ACC112 (cell line): ENCODE measurements around the gene TET3.

Experiments
- H2AFZ ChIP-seq: fragments of 200-600 bp; sonication (generic); one replicate; pipeline ENCODE4 v1.6.0; 2017; ENCODE audit warnings: antibody characterized with exemption, low read length; ENCODE audit not compliant: unreplicated experiment
- H3K27ac ChIP-seq: fragments of 200-600 bp; sonication (generic); 2 replicates; pipeline ENCODE4 v1.5.1; 2014; ENCODE audit warnings: low read depth, mild to moderate bottlenecking, antibody characterized with exemption, low read length, moderate library complexity
- H3K27me3 ChIP-seq: fragments of 200-600 bp; sonication (generic); 2 replicates; pipeline ENCODE4 v1.6.1; 2014; ENCODE audit warnings: mild to moderate bottlenecking, antibody characterized with exemption, low read length, moderate library complexity, mixed read lengths; ENCODE audit not compliant: insufficient read depth
- H3K36me3 ChIP-seq: fragments of 200-600 bp; sonication (generic); 2 replicates; pipeline ENCODE4 v1.6.1; 2016; ENCODE audit warnings: mild to moderate bottlenecking, antibody characterized with exemption, low read length, moderate library complexity, mixed read lengths; ENCODE audit not compliant: insufficient read depth
- H3K4me1 ChIP-seq: fragments of 200-600 bp; sonication (generic); one replicate; pipeline ENCODE4 v1.6.1; 2016; ENCODE audit warnings: low read length, mixed read lengths; ENCODE audit not compliant: insufficient read depth, unreplicated experiment, control insufficient read depth
- H3K4me3 ChIP-seq: fragments of 200-600 bp; sonication (generic); 2 replicates; pipeline ENCODE4 v1.5.1; 2014; ENCODE audit warnings: mild to moderate bottlenecking, low read depth, low read length
- H3K79me2 ChIP-seq: fragments of 200-600 bp; sonication (generic); one replicate; pipeline ENCODE4 v1.6.0; 2016; ENCODE audit warnings: low read length; ENCODE audit not compliant: control insufficient read depth, unreplicated experiment, insufficient read depth

Gene TET3

GRCh38 chr2:73979021-73979420 is 5.7 kb upstream of the TET3 start:
- H3K27ac ChIP-seq = peak overlapping the region; percentile 18; the same call in 1 of the 2 replicates
- peaks cover 18% of the 10 kb centered on the region for H3K4me1 ChIP-seq
- no peaks in the 10 kb centered on the region for H3K79me2 ChIP-seq
- H2AFZ ChIP-seq = no peak overlapping the region
- no peaks in the 10 kb centered on the region for H3K36me3 ChIP-seq
- H3K4me3 ChIP-seq = no peak overlapping the region
- no peaks in the 10 kb centered on the region for H3K27me3 ChIP-seq

GRCh38 chr2:73979686-73980085 is 5.0 kb upstream of the TET3 start:
- H3K4me3 ChIP-seq = no peak overlapping the region
- no peaks in the 10 kb centered on the region for H3K27me3 ChIP-seq
- H2AFZ ChIP-seq = no peak overlapping the region
- no peaks in the 10 kb centered on the region for H3K36me3 ChIP-seq
- H3K4me1 ChIP-seq = peaks cover 18% of the 10 kb centered on the region
- peak overlapping the region; percentile 18; the same call in 1 of the 2 replicates for H3K27ac ChIP-seq
- no peaks in the 10 kb centered on the region for H3K79me2 ChIP-seq

DNA sequence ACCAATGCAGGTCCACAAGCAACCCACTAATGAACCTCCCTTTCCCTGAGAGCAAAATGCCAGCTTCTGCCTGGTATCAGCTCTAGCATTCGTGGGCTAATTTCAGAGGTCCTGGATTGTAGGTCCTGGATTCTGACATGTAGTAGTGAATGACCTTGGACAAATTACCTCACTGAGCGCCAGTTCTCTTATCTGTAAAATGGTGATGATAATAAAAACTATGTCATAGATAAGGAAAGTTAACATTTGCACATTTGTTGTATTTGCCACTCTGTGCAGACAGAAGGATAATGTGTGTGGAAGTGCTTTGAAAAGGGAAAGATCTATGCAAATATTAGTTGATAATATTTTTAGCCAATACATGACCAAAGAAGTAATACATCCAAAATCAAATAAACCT is 4.1 kb upstream of the TET3 start:
- H2AFZ ChIP-seq = no peak overlapping the region

GRCh38 chr2:73981081-73982001 is 3.4 kb upstream of the TET3 start:
- Histone ChIP-seq H3K4me3 (peak overlapping the region; percentile 69), H3K36me3 (no peaks in the 10 kb centered on the region), H3K27ac (no peak overlapping the region), H3K79me2 (peaks cover 6% of the 10 kb centered on the region), H2AFZ (peak overlapping the region; percentile 20), H3K27me3 (no peaks in the 10 kb centered on the region), H3K4me1 (peaks cover 25% of the 10 kb centered on the region)

More for the DNA sequence above, 4.1 kb upstream of the TET3 start:
- Histone ChIP-seq H3K36me3 (no peaks in the 10 kb centered on the region), H3K79me2 (no peaks in the 10 kb centered on the region), H3K4me3 (peak overlapping the region; percentile 69), H3K4me1 (peaks cover 18% of the 10 kb centered on the region), H3K27ac (no peak overlapping the region), H3K27me3 (no peaks in the 10 kb centered on the region)

- no peak overlapping the region for H3K27ac ChIP-seq
- H3K36me3 ChIP-seq = 0 out of 2 replicates have a peak, but pooled peaks cover 2% of the 10 kb centered on the region
- peak overlapping the region; percentile 69; the same call in 1 of the 2 replicates for H3K4me3 ChIP-seq
- H3K4me1 ChIP-seq = peaks cover 33% of the 10 kb centered on the region
- peaks cover 14% of the 10 kb centered on the region for H3K79me2 ChIP-seq
- no peak overlapping the region for H2AFZ ChIP-seq
- H3K27me3 ChIP-seq = no peaks in the 10 kb centered on the region
Measured at GRCh38 chr2:73982140-73982617, 2.5 kb upstream of the TET3 start.

DNA sequence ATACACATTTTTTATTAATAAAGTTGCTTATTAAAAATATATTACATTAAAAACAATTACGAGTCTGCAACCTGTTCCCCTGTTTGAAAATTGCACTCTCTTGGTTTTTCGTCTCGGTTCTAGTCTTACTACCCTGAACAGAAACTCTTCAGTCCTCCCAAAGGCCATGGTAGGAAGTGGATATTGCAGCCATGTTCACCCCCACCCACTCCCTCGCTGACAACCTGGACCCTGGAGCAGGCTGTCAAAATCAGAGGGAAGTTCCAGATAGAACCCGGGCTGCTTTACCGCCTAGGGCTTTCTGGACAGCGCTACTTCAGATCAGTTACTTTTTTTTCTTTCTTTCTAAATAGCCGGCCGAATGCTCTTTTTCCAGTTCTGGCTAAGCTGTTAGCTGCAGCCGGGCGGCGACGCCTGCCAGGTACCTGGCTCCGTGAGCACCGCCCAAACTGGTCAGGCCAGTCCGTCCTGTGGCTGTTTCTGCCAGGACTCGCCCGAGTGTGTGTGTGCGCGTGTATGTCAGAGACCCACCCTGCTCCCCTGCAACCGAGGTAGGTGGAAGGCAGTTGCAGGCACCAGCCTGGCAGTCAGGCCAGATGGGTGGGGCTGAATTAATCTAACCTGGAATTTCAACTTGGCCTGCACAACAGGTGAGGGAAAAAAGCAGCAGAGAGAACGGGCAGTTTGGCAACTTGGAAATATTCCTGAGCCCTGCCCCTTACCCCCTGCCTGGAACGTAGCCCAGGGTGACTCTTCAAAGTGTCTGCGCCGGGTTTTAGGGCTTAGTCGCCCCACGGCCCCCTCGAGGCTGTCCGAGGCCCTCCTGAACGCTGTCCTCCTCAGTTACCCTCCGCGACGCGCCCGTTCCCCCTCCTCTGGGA is 1.1 kb upstream of the TET3 start:
- Histone ChIP-seq H3K79me2 (peaks cover 28% of the 10 kb centered on the region), H3K36me3 (peaks cover 7% of the 10 kb centered on the region; the same call in 1 of the 2 replicates), H3K27me3 (no peaks in the 10 kb centered on the region), H3K27ac (no peak overlapping the region), H3K4me3 (peak overlapping the region; percentile 81), H3K4me1 (peaks cover 47% of the 10 kb centered on the region), H2AFZ (no peak overlapping the region)

- Histone ChIP-seq H3K79me2 (peaks cover 40% of the 10 kb centered on the region), H3K27me3 (no peaks in the 10 kb centered on the region), H2AFZ (no peak overlapping the region), H3K27ac (no peak overlapping the region), H3K4me1 (peaks cover 34% of the 10 kb centered on the region), H3K36me3 (peaks cover 13% of the 10 kb centered on the region; the same call in 1 of the 2 replicates), H3K4me3 (peak overlapping the region; percentile 81)
Measured at GRCh38 chr2:73984922-73985307, 205 bp downstream of the TET3 start.

DNA sequence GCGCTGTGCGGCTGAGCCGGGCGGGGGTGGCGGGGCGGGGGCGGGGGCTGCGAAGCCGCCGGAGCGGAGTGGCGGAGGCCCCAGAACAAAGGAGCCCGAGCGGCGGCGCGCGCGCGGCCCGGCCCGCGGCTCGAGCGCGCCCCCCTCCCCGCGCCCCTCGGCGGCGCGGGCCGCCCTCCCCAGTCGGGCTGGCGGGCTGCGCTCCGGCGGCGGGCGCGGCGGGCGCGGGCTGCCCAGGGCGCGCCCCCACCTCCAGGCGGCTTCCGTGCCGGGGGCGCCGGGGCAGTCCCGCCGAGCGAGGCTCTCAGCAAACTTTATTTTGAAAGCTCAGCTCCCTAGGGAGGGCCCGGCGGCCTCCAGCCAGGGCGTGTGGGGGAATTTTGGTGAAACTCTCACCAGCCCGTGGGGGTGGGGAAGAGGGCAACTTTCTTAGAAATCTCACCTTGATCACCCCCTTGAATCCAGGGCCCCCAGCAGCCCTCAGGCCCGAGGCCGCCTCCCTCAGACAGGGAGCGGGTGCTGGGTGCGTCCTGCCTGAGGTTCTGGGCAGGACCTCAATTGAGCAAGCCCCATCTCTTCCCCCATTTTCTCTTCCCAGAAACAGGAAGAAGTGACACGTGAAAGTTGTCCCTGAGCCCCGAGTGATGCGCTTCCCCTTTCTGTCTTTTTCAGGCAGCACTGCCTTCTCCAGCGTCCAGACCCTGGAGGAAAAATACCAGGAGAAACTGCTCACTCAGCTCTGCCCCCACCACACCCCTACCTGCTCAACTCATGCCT is 786 bp downstream of the TET3 start:
- no peaks in the 10 kb centered on the region for H3K27me3 ChIP-seq
- peaks cover 33% of the 10 kb centered on the region for H3K4me1 ChIP-seq
- H3K4me3 ChIP-seq = peak overlapping the region; percentile 82
- H3K27ac ChIP-seq = no peak overlapping the region
- peaks cover 14% of the 10 kb centered on the region; the same call in 1 of the 2 replicates for H3K36me3 ChIP-seq
- H3K79me2 ChIP-seq = peaks cover 44% of the 10 kb centered on the region
- H2AFZ ChIP-seq = peak overlapping the region; percentile 20

DNA sequence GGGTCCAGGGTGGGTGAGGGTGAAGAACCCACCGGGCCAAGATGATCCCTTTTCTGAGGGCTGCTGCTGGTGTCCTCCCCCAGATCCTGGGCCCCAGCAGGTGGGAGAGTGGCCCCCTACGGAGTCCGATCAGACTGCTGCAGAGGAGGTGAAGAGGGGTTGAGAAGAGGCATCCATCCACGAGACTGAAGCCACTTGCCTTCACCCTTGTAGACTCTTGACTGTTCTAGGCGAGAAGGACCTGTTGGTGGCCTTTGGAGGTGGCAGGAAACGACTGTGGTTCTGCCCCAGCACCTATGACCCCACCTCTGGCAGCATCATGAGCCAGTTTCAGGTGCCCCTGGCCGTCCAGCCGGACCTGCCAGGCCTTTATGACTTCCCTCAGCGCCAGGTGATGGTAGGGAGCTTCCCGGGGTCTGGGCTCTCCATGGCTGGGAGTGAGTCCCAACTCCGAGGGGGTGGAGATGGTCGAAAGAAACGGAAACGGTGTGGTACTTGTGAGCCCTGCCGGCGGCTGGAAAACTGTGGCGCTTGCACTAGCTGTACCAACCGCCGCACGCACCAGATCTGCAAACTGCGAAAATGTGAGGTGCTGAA is 1.5 kb downstream of the TET3 start:
- peak overlapping the region; percentile 20 for H2AFZ ChIP-seq
- H3K27me3 ChIP-seq = no peaks in the 10 kb centered on the region
- peaks cover 46% of the 10 kb centered on the region for H3K79me2 ChIP-seq
- H3K4me1 ChIP-seq = peaks cover 29% of the 10 kb centered on the region
- H3K27ac ChIP-seq = no peak overlapping the region
- H3K36me3 ChIP-seq = peaks cover 15% of the 10 kb centered on the region; the same call in 1 of the 2 replicates
- H3K4me3 ChIP-seq = peak overlapping the region; percentile 82
